Progenitor cell of endocrine pancreas (in vitro differentiated cells): ENCODE measurements around the gene LRMDA. TPM values are rescaled to one million over a fixed set of nuclear protein-coding genes. Genes with fewer than 3 reads are reported as not detected.

ENCODE experiments used
- DNase-seq: peaks from one replicate; pipeline ENCODE4 v3.0.0; 2021; ENCODE audit warnings: low spot score; ENCODE audit not compliant: unreplicated experiment
- H3K27ac Mint-ChIP-seq: 2 replicates; pipeline ENCODE4 v1.8.0; 2021; ENCODE audit warnings: mild to moderate bottlenecking, moderate library complexity, mixed read lengths
- H3K27me3 Mint-ChIP-seq: 2 replicates; pipeline ENCODE4 v1.8.0; 2021; ENCODE audit warnings: mixed read lengths
- H3K36me3 Mint-ChIP-seq: 2 replicates; pipeline ENCODE4 v1.8.0; 2022; ENCODE audit warnings: mixed read lengths; ENCODE audit not compliant: insufficient read depth
- H3K4me1 Mint-ChIP-seq: 2 replicates; pipeline ENCODE4 v1.8.0; 2021; ENCODE audit warnings: low read depth, mixed read lengths
- H3K4me3 Mint-ChIP-seq: 2 replicates; pipeline ENCODE4 v1.8.0; 2021; ENCODE audit warnings: low read depth, mild to moderate bottlenecking, moderate library complexity, mixed read lengths
- H3K9me3 Mint-ChIP-seq: 2 replicates; pipeline ENCODE4 v1.8.0; 2021; ENCODE audit warnings: low read depth, mixed read lengths
- total RNA-seq: library from RNA; stranded (reverse); gene quantifications from 2 replicates; pipeline ENCODE4 v1.2.1, GENCODE V29; 2021
- TF ChIP-seq, protein P1 (sequence below): fragments of 200-600 bp; sonication (generic); IDR thresholded peaks from one replicate; pipeline ENCODE4 v1.5.0; 2021; ENCODE audit warnings: antibody characterized with exemption, mild to moderate bottlenecking; ENCODE audit not compliant: unreplicated experiment

LRMDA gene
- total RNA-seq, 1 donor from 2014 or later: 6.5 TPM

GRCh38 chr10:76130892-76131291 lies 699.5 kb downstream of the LRMDA start:
- H3K27ac Mint-ChIP-seq: no peak overlapping the region
- H3K27me3 Mint-ChIP-seq: no peaks in the 10 kb centered on the region
- TF ChIP-seq, protein P1, sequence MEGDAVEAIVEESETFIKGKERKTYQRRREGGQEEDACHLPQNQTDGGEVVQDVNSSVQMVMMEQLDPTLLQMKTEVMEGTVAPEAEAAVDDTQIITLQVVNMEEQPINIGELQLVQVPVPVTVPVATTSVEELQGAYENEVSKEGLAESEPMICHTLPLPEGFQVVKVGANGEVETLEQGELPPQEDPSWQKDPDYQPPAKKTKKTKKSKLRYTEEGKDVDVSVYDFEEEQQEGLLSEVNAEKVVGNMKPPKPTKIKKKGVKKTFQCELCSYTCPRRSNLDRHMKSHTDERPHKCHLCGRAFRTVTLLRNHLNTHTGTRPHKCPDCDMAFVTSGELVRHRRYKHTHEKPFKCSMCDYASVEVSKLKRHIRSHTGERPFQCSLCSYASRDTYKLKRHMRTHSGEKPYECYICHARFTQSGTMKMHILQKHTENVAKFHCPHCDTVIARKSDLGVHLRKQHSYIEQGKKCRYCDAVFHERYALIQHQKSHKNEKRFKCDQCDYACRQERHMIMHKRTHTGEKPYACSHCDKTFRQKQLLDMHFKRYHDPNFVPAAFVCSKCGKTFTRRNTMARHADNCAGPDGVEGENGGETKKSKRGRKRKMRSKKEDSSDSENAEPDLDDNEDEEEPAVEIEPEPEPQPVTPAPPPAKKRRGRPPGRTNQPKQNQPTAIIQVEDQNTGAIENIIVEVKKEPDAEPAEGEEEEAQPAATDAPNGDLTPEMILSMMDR: no peak
- peaks cover 36% of the 10 kb centered on the region for H3K4me1 Mint-ChIP-seq
- no peaks in the 10 kb centered on the region for H3K36me3 Mint-ChIP-seq
- no peak overlapping the region for H3K4me3 Mint-ChIP-seq
- peaks cover 3% of the 10 kb centered on the region for H3K9me3 Mint-ChIP-seq
- DNase-seq: no peak

DNA sequence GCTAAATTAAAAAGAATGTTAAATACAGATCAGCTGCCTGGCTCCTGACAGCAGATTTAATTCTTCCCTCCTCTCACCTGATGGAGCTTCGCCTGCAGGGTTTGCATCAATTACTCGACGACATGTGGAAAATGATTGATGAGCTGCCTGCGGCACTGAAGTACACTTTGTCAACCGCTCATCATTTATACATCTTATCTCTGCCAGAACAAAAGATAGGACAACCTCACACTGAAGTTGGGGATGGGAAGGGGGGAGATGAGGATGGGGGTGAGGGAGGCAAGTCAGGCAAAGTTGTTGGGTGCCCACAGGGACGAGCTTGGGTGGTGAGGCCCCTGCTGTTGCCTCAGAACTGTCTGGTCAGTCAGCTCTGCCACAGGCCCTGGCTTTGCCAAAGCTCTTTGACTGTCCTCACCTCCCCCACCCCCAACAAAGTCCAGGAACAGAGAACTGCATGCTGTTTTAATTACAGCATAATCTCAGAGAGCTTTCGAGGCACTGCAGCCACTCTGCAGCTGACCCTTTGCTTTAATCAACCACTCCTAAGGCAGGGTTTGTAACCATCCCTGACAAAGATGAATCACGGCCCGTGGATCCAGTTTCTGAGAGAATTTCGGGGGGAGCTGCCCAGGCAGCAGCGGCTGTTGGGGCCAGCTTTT lies 702.3 kb downstream of the LRMDA start:
- no peaks in the 10 kb centered on the region for H3K27me3 Mint-ChIP-seq
- no peak overlapping the region for H3K4me3 Mint-ChIP-seq
- H3K36me3 Mint-ChIP-seq: no peaks in the 10 kb centered on the region
- TF ChIP-seq, protein P1: no peak
- DNase-seq: no peak
- H3K9me3 Mint-ChIP-seq: no peaks in the 10 kb centered on the region
- no peak overlapping the region for H3K27ac Mint-ChIP-seq
- H3K4me1 Mint-ChIP-seq: peaks cover 19% of the 10 kb centered on the region

- no peak for DNase-seq
- Mint-ChIP-seq H3K36me3 (no peaks in the 10 kb centered on the region), H3K4me1 (peaks cover 25% of the 10 kb centered on the region), H3K27ac (peak overlapping the region; percentile 53), H3K27me3 (peaks cover 3% of the 10 kb centered on the region), H3K4me3 (no peak overlapping the region), H3K9me3 (peaks cover 3% of the 10 kb centered on the region)
- TF ChIP-seq, protein P1: no peak
Measured at GRCh38 chr10:76136961-76137360, 705.5 kb downstream of the LRMDA start.

- no peaks in the 10 kb centered on the region for H3K36me3 Mint-ChIP-seq
Measured at GRCh38 chr10:76138286-76138685, 706.9 kb downstream of the LRMDA start.

GRCh38 chr10:76138906-76139305 lies 707.5 kb downstream of the LRMDA start:
- H3K27me3 Mint-ChIP-seq: peaks cover 3% of the 10 kb centered on the region
- no peak overlapping the region for H3K4me3 Mint-ChIP-seq
- no peak overlapping the region for H3K27ac Mint-ChIP-seq
- H3K9me3 Mint-ChIP-seq: peaks cover 3% of the 10 kb centered on the region
- TF ChIP-seq, protein P1: no peak
- no peaks in the 10 kb centered on the region for H3K36me3 Mint-ChIP-seq
- H3K4me1 Mint-ChIP-seq: peaks cover 14% of the 10 kb centered on the region
- DNase-seq: no peak

More at GRCh38 chr10:76138286-76138685, 706.9 kb downstream of the LRMDA start:
- TF ChIP-seq, protein P1: no peak
- peaks cover 19% of the 10 kb centered on the region for H3K4me1 Mint-ChIP-seq
- no peak overlapping the region for H3K27ac Mint-ChIP-seq
- H3K4me3 Mint-ChIP-seq: no peak overlapping the region
- peaks cover 3% of the 10 kb centered on the region for H3K9me3 Mint-ChIP-seq
- H3K27me3 Mint-ChIP-seq: peaks cover 3% of the 10 kb centered on the region
- no peak for DNase-seq
